HG03571 (cell line): ENCODE results near the gene PTGDS.
"Not testable (repeated sequence)": the region's sequence is repeated elsewhere in the genome, so short reads cannot be mapped to it uniquely, and the experiment has no call there.

ENCODE experiments used
- ATAC-seq: cut with Tn5 transposase; IDR thresholded peaks from one replicate; pipeline ENCODE4 v1.9.1; 2021; ENCODE audit not compliant: unreplicated experiment

The PTGDS gene

GRCh38 chr9:136985853-136986252 is 8.5 kb downstream of the PTGDS start:
- ATAC-seq = no peak

- ATAC-seq = no peak
Observed at GRCh38 chr9:136988872-136989271, 11.6 kb downstream of the PTGDS start.

- ATAC-seq = no peak
Observed at GRCh38 chr9:136990242-136990911, 13.1 kb downstream of the PTGDS start.

- peak; percentile 77 for ATAC-seq
Observed at GRCh38 chr9:136991993-136992818, 14.9 kb downstream of the PTGDS start, which contains the start of gene PAXX. TSS of gene PAXX (plus strand) at chr9:136992422. CDS start at chr9:136992444, 22 bp downstream.

- ATAC-seq = no peak
Observed at GRCh38 chr9:136992819-136993369, 15.6 kb downstream of the PTGDS start.

GRCh38 chr9:136994180-136994887 is 17.0 kb downstream of the PTGDS start:
- no peak for ATAC-seq

GRCh38 chr9:136994888-136995230 is 17.6 kb downstream of the PTGDS start:
- ATAC-seq = no peak

GRCh38 chr9:136995362-136995761 is 18.1 kb downstream of the PTGDS start:
- ATAC-seq = no peak

- ATAC-seq = no peak
Observed at GRCh38 chr9:136995772-136996311, 18.5 kb downstream of the PTGDS start.

GRCh38 chr9:136996361-136997292 is 19.3 kb downstream of the PTGDS start, which contains the start of gene CLIC3:
TSS of gene CLIC3 (minus strand) at chr9:136996568. CDS start at chr9:136996543, 25 bp downstream.
- ATAC-seq = no peak

GRCh38 chr9:136997371-136997770 is 20.1 kb downstream of the PTGDS start:
- no peak for ATAC-seq

- ATAC-seq = no peak
Observed at GRCh38 chr9:136997830-136998234, 20.5 kb downstream of the PTGDS start.

- ATAC-seq = peak; percentile 74
Observed at GRCh38 chr9:137000177-137000930, 23.1 kb downstream of the PTGDS start.

- no peak for ATAC-seq
Observed at GRCh38 chr9:137001857-137002645, 24.7 kb downstream of the PTGDS start.

- ATAC-seq = no peak
Observed at GRCh38 chr9:137002646-137003041, 25.3 kb downstream of the PTGDS start.

- ATAC-seq = not testable (repeated sequence)
Observed at GRCh38 chr9:137004285-137004684, 27.0 kb downstream of the PTGDS start.

GRCh38 chr9:137006116-137007003 is 29.1 kb downstream of the PTGDS start:
- no peak for ATAC-seq
